NCI-H128 (cell line): Measurements from ENCODE around the gene TP53TG3F.
"Not testable (repeated sequence)": the region's sequence is repeated elsewhere in the genome, so short reads cannot be mapped to it uniquely, and the experiment has no call there.

Experiments
- DNase-seq: peaks from one replicate; lab custom pipeline; 2025; ENCODE audit not compliant: unreplicated experiment; lab: John Stamatoyannopoulos, UW

The TP53TG3F gene

GRCh38 chr16:33459312-33459711 is at the start of gene TP53TG3F:
Gene TP53TG3F (plus strand): TSS chr16:33459612. CDS start chr16:33459680, 68 bp downstream.
- not testable (repeated sequence) for DNase-seq

GRCh38 chr16:33491611-33492010 is 32.2 kb downstream of the TP53TG3F start:
- not testable (repeated sequence) for DNase-seq

- not testable (repeated sequence) for DNase-seq
Observed at GRCh38 chr16:33507231-33507630, 47.8 kb downstream of the TP53TG3F start.

- DNase-seq: not testable (repeated sequence)
Observed at GRCh38 chr16:33509070-33509469, 49.7 kb downstream of the TP53TG3F start.

GRCh38 chr16:33509906-33510305 is 50.5 kb downstream of the TP53TG3F start:
- DNase-seq: not testable (repeated sequence)
